ENCODE results near the gene OR6C3.
"Not testable (repeated sequence)": the region's sequence is repeated elsewhere in the genome, so short reads cannot be mapped to it uniquely, and the experiment has no call there.

Gene OR6C3

DNA sequence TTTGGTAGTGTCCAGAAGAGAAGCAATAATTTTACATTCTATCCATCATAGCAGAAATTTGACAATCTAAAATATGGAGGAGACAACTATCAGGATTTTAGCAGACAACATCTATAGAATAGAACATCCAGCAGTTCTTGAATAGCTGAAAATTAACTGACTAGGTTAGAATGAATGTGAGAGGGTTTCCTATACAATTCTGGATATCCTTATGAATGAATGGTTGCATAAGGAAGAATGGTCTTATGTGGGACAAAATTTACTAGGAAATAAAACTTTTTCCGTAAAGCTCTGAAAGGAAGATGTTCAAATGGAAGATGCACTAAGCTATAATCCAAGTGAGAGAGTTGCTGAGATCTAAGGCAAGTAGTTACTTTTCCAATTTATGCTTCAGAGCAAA, at the start of gene OR6C3:
TSS of gene OR6C3 (plus strand) at position 301 of the 400 bp plus-strand sequence. CDS start 955 bp downstream, outside the sequence.
- no peak for DNase-seq

DNA sequence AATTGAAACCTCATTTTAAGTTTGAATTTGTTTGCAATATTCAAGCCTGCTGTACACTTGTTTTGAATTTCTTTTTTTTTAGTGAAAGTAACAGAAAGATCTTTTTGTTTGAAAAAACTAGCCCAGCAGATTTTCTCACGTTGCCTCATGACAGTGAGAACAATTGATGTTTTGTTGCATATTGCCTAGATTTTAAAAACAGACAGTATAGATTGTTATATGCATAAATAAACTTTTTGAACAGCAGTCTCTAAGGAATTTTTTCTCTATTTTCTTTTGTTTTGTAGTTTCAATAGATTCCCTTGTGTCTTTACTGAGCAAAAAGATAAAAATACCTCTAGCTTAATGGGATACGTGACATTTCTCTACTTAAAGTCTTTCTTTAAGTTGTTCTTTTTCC, 49.6 kb upstream of the OR6C3 start:
- DNase-seq = no peak

DNA sequence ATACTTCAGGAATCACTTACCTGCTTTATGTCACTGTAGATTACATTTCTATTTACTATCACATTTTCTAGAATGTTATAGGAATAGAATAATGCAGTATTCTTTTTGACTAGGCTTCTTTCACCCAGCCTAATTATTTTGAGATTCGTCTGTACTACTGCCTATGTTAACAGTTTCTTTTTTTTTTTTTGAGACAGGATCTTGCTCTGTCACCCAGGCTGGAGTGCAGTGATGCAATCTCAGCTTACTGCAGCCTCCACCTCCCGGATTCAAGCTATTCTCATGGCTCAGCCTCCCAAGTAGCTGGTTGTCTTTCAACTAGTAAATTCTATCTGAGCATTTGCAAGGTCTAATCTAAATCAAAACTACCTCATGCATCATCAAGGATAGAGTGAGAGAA, 40.5 kb upstream of the OR6C3 start:
- DNase-seq = no peak

DNA sequence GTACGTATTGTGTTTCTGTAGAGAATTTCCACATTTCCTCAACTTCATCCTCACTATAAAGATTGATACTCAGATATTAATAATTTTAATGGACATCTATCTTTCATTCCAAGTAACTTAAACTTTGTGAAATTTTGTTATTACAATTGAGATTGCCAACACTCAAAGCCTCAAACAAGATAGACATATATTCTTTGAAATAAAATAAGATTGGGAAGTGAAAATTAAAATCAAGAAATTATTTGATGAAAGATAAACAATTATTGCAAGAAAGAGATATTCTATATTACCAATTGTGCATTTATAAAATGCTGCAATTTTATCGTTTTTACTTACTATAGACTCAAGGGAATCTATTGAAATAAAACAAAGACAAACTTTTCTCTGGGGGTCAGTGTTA, 34.1 kb upstream of the OR6C3 start, which contains the start of gene OR6C6:
TSS of gene OR6C6 (minus strand) at position 101 of the 400 bp plus-strand sequence. CDS start 1,337 bp downstream, outside the sequence.
- no peak for DNase-seq

DNA sequence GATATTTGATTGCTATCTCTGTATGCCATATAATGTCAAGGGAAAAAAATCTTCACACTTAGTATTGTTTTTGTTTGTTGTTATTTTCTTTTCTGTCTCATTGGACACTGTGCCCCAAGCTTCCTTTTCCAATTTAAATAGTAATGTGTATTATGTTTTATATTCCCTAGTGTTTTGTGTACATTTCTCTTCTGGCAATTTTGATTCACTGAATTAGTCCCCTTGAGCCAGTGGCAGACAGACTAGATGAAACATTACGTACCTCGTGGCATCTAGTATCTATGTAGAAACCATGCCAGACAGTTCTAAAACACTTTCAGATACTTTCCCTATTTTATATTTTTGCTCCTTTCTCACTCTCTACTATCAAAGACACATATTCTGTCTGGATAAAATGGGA, 16.5 kb upstream of the OR6C3 start, which contains the start of gene OR6C1:
TSS of gene OR6C1 (plus strand) at position 301 of the 400 bp plus-strand sequence. CDS start 6,257 bp downstream, outside the sequence.
- DNase-seq = no peak

DNA sequence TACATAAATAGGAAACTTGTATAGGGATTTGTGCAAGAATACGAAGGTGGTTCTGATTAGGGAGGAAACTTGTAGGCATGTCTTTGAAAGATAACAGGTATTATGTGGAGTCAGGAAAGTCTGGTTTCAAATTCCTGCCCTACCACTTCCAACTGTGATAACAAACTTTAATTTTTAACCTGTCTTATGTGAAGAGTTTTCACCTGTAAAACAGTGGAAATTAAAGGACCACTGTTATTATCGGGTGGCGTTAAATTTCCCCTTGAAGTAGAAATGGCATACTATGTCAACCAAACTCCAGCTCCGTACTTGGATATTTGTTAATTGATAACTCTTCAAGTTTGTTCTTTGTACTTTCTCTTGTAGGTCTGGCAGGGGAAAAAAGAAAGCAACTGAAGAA, 10.3 kb upstream of the OR6C3 start:
- DNase-seq = no peak

DNA sequence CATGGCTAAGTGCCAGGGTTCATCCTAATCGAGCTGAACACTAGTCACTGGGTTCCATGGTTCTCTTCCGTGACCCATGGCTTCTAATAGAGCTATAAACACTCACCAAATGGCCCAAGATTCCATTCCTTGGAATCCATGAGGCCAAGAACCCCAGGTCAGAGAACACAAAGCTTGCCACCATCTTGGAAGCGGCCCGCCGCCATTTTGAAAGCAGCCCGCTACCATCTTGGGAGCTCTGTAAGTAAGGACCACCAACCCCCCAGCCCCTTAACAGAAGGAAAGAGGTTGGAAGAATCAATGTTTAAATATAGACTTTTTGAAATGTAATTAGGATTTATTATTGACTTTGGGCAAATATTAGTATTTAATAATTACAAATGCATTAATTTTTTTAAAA, 4.7 kb upstream of the OR6C3 start:
- DNase-seq = not testable (repeated sequence)

DNA sequence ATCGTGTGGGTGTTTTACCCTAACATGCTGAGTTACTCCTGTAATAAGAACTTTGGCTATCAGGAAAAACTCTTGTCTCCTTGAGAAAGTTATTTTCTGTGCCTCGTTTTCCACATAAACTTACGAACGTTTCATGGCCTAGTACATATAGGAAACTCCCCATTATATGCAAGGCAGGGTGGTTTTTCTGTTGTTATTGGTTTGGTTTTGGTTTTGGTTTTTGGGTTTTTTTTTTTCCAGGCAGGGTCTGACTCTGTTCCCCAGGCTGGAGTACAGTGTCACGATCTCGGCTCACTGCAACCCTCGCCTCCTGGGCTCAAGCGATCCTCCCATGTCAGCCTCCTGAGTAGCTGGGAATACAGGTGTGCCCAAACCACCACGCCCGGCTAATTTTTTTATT, 5.5 kb downstream of the OR6C3 start:
- no peak for DNase-seq

DNA sequence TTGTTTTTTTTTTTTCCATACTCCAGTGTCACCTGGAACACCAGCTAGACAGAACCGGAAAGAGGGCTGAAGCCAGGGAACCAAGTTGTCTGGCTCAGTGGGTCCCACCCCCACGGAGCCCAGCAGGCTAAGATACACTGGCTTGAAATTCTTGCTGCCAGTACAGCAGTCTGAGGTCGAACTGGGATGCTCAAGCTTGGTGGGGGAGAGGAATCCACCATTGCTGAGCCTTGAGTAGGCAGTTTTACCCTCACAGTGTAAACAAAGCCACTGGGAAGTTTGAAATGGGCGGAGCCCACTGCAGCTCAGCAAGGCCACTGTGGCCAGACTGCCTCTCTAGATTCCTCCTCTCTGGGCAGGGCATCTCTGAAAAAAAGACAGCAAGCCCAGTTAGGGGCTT, 24.8 kb downstream of the OR6C3 start:
- DNase-seq = not testable (repeated sequence)

DNA sequence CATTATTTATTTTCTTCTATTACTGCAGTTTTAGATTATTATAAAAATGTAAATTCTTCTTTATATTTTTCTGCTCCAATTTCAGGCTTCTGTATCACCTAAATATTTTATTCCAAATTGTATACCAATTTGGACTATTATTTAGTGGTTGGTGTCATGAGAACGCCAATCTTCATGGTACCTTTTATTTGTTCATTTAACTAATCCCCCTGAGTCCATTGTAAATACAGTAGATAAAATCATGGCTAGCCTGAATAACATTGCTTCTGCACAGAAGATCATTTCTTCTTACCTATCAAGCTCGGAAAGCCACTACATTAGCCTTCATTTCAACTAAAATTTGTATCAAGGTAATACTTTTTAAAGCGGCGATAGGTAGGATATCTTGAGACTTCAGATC, 32.1 kb downstream of the OR6C3 start, which contains the start of gene OR6C75:
TSS of gene OR6C75 (plus strand) at position 301 of the 400 bp plus-strand sequence. CDS start 2,136 bp downstream, outside the sequence.
- no peak for DNase-seq

DNA sequence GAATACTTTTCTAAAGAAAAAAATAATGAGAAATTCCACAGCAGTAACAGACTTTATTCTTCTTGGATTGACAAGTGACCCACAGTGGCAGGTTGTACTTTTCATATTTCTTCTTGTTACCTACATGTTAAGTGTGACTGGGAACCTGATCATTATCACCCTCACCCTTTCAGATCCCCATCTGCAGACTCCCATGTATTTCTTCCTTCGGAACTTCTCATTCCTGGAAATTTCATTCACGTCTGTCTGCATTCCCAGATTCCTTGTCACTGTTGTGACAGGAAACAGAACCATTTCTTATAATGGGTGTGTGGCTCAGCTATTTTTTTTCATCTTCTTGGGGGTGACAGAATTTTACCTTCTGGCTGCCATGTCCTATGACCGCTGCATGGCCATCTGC, 34.5 kb downstream of the OR6C3 start:
- DNase-seq = no peak

DNA sequence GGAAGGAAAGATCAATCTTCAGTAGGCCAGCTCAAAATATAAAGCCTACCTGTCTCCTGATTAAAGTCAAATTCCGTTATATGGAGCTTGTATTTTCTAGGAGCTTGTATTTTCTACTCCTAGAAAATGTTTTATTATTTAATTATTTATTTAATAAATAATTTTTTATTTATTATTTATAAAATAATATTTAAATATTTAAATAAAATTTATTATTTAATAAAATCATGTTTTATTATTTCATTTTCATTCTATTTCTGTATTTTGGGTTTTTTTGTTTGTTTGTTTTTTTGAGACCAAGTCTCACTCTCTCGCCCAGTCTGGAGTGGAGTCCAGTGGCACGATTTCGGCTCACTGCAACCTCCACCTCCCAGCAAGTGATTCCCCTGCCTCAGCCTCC, 42.0 kb downstream of the OR6C3 start:
- no peak for DNase-seq

Measured in retina (tissue), 1 donor.